ENCODE results near the gene COL11A2.

COL11A2 gene

DNA sequence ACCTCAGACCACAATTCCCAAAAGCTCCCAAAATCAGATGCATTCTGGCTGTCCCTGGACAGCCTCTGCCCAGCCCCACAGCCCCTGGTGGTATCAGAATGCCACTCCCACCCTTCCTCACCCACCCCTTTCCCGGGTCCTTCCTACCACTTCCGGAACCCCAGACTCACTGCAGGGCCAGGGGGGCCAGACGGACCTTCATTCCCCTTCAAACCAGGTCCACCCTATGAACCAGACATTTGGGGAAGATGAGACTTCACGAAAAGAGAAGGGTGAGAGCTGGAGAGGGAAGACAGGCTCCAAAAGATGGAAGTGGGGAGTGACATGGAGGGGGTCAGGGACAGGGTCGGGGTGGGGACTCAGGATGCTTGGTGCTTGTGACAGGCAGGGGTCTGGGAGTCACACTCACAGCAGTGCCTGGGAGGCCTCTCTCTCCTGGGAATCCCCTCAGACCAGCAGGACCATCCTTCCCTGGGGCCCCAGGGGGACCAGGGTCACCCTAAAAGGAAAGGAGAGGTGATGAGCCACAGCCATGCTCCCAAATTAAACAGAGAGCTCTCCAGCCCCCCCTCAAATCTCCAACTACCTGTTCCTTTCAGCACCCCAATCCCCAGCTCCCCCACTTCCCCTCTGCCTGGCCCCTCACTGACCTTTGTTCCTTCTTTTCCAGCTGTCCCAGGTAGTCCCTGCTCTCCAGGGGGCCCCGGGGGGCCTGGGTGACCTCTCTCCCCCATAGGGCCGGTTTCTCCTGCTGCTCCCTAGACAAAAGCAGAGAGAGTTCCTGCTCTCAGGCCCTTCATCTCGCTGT lies 20.2 kb downstream of the COL11A2 start:
- DNase-seq (ENCODE audit: low spot score): no peak

DNA sequence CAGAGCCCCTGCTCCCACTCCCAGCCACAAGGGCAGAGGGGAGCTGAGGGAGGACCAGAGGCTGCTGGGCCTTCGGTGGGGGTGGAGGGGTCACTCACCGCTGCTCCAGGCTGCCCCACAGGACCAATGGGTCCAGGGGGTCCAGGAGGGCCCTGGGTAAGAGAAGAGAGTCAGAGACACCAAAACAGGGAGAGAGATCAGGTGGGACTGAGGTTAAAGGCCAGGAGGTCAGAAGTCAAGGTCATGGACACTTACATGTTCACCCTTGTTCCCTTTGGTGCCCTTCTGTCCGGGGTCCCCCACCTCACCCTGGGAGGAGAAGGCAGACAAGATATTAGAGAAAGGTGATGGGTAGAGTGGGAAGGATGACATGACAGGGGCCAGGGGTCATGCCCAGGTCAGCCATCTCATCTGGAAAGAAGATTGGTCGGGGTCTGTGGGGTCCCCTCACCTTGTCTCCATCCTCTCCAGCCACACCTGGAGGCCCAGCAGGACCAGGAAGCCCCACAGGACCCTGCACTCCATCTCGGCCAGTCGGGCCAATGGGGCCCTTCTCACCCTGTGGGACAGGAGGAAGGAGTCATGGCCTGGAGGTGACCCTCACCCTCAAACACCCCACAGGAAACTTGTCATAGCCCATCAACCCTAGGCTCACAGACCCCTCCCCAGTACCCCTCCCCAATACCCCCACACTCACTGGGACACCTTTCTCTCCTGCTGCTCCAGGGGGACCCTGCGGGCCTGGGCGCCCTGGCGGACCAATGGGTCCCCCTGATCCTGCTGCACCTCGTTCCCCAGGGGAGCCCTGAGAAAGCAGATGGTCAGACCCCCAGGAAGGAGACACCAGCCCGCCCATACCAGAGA lies 21.0 kb downstream of the COL11A2 start:
- DNase-seq (ENCODE audit: low spot score): no peak

DNA sequence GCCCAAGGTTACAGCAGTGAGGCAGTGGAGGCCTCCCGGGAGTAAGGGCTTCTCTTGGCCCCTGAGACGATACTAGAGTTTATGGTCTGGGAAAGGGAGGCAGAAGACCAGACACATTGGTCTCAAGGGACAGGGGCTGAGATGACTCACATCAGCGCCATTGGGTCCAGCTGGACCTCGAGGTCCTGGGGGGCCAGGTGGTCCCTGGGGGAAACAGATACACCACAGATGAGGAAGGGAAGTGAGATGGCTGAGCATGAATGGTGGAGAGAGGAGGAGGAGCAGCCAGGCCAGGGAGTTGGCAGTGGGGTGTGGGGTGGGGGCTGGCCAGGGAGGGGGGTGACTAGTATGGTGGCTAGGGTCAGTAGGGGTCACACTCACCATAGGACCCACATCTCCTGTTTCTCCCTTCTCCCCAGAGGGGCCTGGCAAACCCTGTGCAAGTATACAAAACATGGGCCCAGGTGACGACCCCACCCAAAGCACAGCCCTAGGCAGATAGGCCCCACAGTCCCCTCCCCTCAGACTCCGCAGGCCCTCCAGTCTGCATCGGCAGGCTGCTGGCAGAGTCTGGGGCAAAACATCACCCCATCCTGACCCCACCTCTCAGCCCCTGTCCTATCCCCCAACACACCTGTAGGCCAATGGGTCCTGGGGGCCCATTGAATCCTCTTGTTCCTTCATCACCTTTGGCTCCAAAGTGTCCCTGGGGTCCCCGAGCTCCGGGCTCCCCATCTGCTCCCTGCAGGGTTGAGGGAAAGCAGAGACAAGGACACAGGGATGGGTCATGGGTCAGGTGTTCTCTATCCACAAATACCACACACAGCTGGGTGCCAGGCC lies 21.9 kb downstream of the COL11A2 start:
- no peak for DNase-seq (ENCODE audit: low spot score)

DNA sequence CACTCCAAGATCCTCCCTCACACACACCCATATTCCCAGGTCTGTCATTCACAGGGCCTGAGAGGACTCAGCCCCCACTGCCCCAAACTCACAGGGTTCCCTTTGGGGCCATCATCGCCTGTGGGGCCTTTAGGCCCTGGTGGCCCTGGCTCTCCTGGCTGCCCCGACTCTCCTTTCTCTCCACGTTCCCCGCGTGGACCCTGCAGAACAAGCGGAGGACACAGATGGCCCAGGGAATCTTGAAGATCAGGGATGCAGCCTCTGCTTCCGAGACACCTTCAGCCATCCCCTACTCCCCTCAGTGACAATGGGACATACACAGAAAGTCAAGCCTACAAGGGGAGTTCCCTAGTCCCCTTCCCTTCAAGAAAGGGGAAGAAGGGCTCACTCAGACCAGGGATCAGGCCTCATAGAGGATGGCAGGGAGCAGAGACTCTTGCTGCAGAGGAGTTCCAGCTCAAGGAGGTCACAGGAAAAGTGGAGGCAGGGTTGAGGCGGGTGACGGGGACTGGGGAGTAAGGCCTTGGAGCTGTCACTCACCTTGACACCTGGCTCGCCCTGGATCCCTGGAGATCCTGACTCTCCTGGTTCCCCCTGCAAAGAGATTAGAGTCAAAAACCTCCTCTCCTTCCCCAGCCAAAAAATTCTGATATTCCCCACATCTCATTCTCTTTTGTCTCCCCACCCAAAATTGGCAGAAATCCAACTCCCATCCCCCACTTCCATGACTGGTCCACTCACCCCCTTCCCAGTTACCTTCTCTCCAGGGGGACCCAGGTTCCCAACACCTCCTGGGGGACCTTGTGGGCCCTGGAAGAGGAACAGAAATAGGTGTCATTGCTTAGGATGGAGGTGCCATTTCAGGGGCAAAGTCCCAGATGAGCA lies 22.7 kb downstream of the COL11A2 start:
- DNase-seq (ENCODE audit: low spot score): no peak

DNA sequence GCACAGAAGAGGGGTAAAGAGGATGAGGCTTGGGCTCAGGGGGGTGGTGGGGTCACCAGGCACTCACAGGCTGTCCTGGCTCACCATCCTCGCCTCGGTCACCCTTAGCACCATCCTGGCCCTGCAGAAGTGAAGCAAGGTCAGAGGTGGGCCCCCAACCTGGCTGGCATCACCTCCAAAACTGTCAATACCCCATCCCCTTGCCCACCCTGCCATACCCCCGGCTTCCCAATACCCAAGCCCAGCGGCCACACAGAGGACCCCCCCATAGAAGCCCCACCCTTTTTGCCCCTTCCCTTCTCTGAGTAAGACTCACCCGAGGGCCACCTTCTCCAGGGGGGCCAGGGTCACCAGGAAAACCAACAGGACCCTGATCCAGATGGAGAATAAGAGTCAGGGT lies 23.6 kb downstream of the COL11A2 start:
- DNase-seq (ENCODE audit: low spot score): no peak

DNA sequence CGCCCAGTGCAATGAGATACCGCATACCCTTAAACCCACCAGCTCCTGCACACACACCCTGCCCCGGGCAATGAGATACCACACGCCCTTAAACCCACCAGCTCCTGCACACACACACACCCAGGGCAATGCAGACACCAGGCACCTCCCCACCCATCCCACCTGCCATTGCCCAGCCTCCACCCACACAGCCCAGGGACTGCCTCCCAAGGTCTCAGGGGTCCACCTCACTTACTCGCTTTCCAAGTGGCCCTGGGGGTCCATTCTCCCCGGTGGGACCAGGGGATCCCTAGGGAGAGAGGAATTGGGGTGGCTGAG lies 24.0 kb downstream of the COL11A2 start:
- DNase-seq (ENCODE audit: low spot score): no peak

DNA sequence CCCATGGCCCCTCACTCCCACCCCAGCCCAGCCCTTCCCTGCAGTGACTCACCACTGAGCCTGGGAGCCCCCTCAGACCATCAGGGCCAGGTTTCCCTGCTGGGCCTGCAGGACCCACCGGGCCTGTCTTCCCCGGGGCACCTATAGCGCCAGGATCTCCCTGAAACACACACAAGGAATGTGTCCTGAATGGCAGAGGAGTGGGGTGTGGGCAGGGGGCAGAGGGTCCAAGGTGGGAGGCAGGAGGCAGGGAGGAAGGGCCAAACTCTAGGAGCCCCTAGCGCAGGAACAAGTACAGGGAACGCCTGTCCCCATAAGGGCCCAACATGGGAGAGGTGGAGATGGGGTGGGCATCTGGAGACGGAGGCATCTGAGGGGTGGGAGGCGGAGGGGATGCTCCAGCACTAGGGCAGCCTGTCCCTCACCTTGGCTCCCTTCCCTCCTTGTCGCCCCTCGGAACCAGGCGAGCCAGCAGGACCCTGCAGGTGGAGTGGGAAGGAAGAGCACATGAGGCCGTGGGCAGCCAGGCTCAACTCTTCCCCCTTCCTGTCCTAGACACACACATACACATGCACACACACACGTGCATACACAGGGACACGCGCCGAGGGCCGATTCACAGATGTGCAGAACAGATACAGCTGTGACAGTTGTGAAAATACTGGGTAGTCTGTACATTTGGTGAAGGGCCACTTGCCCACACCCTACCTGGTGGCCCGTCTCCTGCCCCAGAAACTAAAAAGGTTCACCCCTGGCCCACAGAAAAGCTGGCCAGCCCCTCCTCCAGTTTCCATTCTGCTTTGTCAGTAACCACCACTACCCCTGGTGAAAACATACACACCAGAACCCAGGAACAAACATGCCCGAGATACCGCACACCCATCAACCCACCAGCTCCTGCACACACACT lies 24.6 kb downstream of the COL11A2 start:
- no peak for DNase-seq (ENCODE audit: low spot score)

DNA sequence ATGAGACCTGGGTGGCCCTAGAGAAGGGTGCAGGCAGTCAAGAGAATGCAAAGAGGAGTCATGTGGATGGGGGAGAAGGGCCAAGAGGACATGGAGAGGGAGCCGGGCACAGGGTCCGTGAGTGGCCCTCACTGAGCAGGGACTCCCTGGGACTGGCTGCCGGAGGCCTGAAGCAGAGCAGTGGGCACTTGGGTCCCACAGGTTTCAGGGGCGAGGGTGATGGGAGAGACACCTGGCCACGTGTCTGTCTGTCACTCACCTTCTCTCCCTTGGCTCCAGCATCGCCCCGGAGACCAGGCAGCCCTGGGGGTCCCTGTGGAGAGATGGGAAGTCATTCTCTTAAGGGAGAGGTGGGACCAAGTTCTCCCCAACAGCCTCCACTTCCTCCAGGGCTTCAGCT lies 25.5 kb downstream of the COL11A2 start:
- no peak for DNase-seq (ENCODE audit: low spot score)

DNA sequence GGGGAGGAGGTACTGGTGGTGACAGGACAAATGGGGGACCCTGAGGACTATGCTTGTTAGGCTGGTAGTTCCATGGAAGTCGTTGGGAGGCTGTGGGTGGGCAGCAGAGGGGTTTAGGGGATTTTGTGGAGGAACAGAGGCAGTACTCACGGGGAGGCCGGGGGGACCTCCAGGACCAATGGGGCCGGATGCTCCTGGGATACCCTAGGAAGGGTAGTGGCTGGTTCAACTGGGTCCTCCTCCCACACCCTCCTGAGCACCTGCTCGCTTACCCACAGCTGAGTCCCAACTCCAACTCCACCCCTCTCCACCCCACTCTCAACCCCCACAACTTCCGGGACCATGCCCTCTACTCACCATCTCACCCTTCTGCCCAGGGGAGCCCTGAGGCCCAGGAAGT lies 25.9 kb downstream of the COL11A2 start:
- no peak for DNase-seq (ENCODE audit: low spot score)

DNA sequence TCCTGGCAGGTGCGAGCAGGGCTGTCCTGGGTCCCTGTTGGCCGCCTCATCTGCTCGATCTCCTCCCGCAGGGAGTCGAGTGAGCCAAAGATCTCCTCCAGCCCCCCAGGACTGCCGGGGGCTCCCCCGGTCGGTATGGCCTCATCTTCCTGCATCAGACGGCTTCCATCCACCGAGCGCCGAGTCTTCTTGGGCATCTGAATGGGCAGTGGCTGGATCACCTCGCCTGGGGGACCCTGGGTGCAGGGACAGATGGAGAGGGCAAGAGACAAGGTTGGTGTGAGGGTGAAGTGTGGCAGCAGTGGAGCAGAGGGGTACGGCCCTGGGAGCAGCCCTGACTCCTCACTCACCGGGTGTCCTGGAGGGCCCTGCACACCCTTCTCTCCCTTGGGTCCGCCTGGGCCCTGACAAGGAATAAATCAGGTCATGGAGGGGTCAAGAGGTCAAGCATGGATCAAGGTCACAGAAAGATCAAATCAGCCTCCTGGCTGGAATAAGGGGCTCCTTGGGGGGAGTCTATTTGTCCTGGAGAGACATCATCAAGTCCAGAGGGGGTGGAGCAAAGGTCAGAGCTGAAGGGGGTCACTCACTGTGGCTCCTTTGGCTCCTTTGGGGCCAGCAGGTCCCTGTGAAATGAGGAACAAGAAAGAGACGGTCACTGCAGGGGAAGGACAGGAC lies 26.5 kb downstream of the COL11A2 start:
- DNase-seq (ENCODE audit: low spot score): no peak

DNA sequence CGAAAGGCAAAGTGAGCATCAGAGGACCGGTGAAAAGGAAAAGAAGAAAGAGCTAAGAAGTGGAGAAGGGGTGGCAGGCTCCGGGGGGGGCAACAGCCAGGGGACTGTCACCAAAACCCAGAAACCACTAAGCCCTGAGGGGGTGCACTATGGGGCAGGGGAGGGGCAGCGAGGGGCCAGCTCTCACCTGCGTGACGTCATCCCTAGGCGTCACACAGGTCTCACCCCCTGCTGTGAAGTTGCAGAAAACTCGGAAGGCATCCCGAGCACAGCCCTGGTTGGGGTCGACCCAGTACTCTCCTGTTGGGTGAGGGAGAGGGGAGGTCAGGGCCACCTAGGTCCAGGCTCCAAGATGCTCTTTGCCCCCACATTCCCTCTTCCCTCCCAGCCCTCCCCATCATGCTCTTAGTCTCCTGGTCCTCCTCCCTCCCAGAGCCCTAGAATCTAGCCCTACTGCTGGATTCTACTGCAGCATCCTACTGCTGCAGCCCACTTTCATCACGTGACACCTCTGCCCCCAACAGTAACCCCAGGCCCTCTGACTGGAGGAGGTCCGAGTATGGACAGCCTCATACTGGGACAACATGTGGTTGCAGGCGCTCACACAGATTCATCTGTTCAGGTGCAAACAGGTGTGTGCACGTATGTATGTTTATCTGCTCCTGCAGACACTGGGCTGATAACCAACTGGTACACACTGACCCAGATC lies 27.4 kb downstream of the COL11A2 start:
- DNase-seq (ENCODE audit: low spot score): no peak

DNA sequence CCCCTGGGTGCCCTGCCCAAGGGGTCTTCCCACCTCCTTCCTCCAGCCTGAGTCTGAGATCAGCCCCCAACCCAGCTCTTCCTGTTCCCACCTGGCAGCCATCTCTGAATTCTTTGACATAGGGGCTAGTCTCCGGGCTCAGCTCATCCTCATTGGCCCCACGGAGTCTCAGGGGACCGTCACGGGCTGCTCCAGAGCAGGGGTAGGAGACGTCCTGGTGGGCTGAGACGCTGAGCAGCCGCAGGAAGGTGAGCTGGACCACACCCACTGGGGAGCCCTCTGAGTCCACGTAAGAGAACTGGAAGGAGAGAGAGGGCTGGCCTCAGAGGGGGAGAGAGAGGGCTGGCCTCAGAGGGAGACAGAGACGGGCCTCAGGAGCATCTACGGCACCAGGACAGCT lies 28.1 kb downstream of the COL11A2 start:
- DNase-seq (ENCODE audit: low spot score): no peak

DNA sequence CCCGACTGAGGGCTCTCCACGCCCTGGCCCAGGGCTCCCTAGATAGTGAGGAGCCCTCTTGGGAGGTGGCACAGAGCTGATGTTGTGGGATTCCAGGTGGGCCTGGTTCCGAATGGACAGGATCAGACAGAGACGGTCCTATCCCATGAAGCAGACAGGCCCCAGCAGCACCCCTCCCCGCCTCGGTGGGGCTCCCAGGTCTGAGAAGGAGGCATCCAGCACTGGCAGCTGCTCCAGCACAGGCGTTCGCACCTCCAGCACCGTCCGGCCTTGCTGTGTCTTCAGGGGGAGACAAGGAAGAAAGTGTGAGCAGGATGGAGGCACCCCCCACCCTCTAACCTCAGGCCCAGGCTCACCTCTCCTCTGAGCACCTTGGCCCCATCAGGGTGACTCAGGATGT lies 28.7 kb downstream of the COL11A2 start:
- no peak for DNase-seq (ENCODE audit: low spot score)

DNA sequence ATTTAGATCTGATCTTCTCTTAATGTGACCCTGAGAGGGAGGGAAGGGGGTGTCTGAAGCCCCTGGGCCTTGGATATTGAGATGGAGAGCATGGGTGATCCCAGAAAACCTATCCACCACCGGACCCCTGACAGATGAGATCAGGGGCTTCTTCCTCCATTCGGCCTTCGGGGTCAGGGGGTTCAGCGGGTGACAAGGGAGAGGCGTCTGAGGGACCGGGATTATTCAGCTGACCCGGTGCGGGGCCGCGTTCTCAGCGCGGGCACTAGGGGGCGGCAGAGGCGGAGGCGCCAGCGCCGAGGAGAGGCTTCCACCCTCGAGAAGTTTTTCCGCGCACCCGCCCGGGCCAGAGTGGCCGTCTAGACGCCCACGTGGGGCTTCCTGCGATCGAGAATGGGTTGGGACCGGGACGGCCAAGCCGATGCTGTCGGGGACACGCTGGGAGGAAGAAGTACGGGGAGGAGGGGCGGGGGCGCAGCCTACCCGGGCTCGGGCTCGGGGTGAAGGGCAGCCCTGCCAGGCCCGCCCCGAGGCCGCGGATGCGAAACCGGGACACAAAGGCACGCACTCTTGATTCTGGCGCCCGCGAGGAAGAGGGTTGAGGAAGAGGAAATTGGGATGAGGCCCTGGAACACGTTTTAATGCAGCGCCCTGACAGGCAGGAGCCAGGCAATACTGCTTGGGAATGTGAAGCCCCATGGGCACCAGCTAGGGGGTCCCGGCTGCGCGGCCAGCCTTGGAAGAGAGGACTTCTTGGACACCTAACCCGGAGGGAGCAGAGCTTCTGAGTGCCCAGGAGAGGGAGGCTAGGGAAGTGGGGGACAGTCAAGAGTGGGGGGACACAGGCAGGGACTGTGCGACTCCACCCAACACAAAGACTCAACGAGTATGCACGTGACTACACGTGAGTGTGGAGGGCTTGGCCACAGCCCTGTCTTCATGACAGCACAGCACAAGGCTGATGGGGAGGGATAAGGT lies 30.6 kb downstream of the COL11A2 start:
- peak; percentile 85 for DNase-seq (ENCODE audit: low spot score)

DNA sequence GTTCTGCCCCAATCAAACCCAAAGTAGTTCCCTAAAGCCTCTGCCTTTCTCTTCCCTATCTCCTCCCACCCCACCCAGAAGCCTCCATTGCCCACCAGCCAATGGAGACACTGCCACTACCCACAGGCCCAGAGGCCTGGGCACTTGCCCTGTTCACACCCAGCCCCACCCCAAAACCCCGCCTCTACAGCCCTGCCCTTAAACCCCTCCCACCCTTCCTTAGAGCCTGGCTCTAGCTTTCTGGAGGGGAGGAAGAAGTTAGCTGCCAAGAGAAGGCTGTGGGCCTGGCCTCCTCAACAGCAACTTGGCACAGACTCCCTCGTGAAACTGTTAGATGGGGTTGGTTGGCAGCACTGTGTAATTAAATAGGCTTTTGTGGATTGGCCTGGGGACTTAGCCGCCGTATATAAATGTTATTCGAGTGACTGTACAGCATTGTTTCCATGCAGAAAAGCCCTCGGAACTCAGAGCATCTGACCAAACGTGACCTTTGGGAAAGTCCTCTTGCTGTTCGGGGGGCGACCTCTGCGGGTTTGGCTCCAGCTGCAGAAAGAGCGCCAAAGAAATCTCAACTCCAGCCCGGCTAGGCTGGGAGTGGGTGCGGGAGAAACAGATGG lies 31.4 kb downstream of the COL11A2 start:
- DNase-seq (ENCODE audit: low spot score): no peak

DNA sequence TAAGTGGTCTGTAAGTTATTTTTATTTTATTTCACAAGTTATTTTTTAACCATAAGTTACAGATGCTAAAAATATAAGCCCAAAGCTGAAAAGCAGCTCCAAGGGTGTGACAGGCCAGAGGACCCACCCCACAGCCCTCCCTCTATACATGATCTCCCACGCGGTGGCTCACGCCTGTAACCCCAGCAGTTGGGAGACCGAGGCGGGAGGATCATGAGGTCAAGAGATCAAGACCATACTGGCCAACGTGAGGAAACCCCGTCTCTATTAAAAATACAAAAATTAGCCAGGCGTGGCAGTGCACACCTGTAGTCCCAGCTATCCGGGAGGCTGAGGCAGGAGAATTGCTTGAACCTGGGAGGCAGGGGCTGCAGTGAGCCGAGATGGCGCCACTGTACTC lies 32.2 kb downstream of the COL11A2 start:
- no peak for DNase-seq (ENCODE audit: low spot score)

DNA sequence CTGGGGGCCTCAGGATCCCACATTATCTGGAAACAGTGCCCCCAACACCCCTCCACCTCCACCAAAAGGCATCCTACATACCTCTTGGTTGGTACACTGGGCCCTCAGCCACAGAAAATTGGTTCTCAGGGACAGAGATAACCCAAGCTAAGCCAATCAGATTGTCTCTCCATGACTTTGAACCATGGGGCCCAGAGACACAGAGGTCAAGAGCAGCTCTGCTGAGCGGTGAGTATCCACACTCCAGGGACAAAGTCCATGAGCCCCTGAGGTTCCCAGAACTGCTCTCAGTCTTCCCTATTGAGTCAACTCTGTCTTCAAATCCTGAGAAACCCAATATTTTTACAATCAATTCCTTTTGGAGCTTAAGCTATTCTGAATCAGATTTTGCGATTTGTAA lies 35.3 kb downstream of the COL11A2 start:
- DNase-seq (ENCODE audit: low spot score): no peak

DNA sequence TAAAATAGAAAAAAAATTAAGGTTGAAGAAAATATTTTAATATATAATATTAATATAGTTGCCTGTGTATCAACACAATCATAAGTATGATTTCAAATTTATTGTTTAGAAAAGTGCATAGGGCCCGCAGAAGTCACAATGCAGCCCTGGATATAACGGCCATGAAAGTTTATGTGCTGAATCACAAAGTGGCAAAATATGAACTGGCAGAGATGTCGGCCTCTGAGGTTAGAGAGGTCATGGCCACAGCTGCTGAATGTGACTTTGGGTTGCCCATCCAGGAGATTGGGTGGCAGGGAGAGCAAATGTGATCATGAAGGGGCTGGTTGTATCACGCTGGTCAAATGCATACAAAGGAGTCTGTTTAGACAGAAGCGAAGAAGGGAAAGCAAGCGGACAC lies 35.7 kb downstream of the COL11A2 start:
- no peak for DNase-seq (ENCODE audit: low spot score)
